PC-9 (cell line): ENCODE results near the gene WRAP73.

Experiments used
- EZH2 ChIP-seq: fragments of 200-600 bp; sonication (generic); IDR thresholded peaks from 2 replicates; pipeline ENCODE4 v1.8.0; 2017; ENCODE audit warnings: antibody characterized with exemption, low read depth
- TF ChIP-seq, protein P1 (sequence below): fragments of 200-600 bp; sonication (generic); conservative IDR thresholded peaks from 2 replicates; pipeline ENCODE4 v1.6.1; 2017; ENCODE audit warnings: mixed run types, antibody characterized with exemption, mild to moderate bottlenecking, moderate library complexity

- TF ChIP-seq, protein P1, sequence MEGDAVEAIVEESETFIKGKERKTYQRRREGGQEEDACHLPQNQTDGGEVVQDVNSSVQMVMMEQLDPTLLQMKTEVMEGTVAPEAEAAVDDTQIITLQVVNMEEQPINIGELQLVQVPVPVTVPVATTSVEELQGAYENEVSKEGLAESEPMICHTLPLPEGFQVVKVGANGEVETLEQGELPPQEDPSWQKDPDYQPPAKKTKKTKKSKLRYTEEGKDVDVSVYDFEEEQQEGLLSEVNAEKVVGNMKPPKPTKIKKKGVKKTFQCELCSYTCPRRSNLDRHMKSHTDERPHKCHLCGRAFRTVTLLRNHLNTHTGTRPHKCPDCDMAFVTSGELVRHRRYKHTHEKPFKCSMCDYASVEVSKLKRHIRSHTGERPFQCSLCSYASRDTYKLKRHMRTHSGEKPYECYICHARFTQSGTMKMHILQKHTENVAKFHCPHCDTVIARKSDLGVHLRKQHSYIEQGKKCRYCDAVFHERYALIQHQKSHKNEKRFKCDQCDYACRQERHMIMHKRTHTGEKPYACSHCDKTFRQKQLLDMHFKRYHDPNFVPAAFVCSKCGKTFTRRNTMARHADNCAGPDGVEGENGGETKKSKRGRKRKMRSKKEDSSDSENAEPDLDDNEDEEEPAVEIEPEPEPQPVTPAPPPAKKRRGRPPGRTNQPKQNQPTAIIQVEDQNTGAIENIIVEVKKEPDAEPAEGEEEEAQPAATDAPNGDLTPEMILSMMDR: no peak
- no peak for TF ChIP-seq EZH2
Observed at GRCh38 chr1:3638676-3639075, 11.2 kb downstream of the WRAP73 start.
